Stimulated activated CD4-positive, alpha-beta T cell treated with anti-CD3 and anti-CD28 coated beads, Interleukin-1b, Interleukin-23, amount 100 ng/mL, for 24 hours (primary cell): ENCODE data around the gene PRSS38.
A peak's percentile ranks its signal among the peaks of the same experiment; 100 is the strongest.

Source experiments
- DNase-seq, 4 experiments: peaks; one replicate each; pipeline ENCODE4 v3.0.0-alpha.2; 2020; ENCODE audit warnings: low read depth in 4 of 4, low spot score in 1 of 4

Gene PRSS38

DNA sequence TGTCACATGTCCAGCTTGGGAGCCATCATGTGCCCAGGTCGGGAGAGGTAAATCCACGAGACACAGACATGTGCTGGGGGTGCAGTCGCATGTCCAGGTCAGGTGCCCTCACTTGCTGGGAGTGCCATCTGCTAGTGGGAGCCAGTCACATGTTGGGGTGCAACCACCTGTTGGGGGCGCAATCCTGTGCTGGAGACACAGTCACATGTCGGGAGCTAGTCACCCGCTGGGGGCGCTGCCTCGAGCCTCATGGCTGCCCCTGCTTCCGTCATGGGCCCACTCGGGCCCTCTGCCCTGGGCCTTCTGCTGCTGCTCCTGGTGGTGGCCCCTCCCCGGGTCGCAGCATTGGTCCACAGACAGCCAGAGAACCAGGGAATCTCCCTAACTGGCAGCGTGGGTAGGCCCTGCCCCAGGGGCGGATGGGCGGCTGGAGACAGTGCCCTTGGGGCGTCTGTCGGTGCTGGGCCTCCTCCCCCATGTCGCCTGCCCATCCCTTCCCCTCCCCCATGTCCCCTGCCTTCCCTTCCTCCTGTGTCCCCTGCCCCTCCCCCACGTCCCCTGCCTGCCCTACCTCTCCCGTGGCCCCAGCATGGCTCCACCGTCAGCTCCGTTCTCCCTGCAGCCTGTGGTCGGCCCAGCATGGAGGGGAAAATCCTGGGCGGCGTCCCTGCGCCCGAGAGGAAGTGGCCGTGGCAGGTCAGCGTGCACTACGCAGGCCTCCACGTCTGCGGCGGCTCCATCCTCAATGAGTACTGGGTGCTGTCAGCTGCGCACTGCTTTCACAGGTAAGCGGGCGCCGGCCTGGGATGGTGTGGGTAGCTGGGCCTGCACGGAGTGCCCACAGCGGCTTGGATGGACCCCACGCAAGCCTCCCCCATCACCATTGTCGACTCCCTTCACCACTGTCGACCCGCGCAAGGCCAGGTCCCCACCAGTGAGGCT lies at the start of gene PRSS38:
PRSS38 (plus strand) TSS at position 208 of the 942 bp plus-strand sequence; CDS start at position 250, 42 bp downstream.
- no peak for DNase-seq

DNA sequence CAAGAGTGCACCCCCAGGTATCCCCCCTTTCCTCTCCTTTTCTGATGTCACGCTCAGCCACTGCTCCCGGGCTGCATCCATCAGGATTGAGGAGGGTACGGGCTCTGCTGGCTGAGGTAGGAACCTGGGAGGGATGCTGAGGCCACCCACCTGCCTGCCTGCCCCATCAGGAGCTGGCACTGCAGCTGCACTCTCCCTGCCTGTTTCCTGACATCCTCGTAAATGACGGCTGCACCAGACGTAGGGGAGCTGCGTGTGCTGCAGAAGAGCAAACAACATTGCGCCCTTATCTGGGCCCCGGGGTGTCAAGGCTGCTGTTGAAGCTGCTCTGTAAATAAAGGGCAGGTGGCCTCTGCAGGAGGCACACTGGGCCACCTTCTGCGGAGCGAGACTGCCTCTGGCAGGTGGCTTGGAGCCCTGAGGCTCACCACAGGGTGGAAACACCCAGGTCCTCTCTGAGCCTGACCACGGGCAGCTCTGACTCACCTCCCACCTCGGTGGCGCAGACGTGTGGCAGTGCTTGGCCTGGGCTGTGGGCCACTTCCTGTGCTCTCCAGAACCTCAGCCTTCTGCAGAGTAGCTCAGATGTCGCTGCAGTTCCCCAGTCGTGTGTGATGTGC lies 49.4 kb upstream of the PRSS38 start:
- peak in 2 of 4 experiments; percentile 23 to 41 for DNase-seq

DNA sequence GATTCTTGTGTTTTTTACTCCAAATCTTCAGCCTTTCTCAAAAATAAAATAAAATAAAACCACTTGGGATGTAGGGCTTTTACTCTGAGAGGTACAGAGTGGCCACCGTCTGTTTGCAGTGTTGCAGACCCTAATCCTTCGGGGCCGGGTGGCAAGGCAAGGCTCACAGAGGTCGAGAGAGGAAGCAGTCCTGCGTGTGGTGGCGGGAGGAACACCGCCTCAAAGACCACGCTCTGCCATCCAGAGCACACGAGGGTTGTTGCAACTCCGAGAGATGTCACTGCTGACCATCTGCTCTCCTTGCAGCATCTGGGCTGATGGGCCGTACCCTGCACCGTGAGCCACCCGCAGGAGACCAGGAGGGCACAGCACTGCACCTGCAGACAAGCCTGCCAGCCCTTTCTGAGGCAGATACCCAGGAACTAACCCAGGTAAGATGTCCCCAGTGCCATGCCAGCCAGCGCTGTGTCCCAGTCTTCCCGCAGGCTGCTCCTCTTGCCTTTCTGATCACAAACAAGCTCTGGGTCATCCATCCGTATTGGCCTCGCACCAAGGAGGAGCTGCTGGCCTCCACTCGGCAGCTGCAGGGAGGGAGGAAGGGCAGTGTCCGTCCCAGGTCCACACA lies 48.7 kb upstream of the PRSS38 start:
- no peak for DNase-seq

DNA sequence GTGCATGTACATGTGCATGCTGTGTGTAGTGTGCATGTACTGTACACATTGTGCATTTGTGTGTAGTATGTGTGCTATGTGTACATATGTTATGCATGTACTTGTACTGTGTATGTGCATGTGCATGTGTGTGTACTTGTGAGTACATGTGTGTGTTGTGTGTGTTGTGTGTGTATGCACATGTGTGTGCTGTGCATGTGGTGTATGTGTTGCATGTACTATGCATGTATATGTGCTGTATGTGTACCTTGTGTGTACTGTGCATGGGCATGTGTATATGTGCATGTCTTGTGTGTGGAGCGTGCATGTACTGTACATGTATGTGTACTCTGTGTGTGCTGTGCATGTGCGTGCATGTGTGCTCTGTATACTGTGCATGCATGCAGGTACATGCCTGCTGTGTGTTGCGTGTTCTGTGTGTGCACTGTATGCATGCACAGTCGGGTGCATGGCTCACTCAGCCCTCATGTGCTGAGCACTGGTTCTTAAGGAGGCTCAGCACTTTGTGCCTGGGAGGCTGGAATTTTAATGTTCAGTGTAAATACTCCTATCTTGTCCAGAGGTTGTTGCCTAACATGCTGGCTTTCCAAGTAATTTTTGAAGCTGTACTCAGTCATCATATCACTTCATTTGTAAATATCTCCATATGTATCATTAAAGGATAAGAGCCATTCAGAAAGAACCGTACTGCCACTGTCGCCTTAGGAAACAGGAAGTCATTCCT lies 47.9 kb upstream of the PRSS38 start:
- DNase-seq, result no peak

DNA sequence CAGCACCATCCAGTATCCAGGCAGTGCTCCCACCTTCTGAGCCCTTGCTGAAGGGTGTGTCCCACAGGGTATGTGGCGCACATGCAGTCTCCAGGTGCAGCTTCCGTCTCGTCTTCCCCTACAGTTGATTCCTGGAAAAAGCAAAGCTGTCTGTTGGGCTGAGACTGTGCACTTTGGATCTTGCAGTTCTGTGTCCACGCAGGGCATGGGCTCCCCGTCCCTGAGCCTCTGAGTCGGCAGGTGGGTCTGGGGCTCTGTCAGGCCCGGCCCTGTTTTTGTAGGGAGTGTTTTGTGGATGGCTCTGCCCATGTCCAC lies 47.4 kb upstream of the PRSS38 start:
- DNase-seq, result no peak

DNA sequence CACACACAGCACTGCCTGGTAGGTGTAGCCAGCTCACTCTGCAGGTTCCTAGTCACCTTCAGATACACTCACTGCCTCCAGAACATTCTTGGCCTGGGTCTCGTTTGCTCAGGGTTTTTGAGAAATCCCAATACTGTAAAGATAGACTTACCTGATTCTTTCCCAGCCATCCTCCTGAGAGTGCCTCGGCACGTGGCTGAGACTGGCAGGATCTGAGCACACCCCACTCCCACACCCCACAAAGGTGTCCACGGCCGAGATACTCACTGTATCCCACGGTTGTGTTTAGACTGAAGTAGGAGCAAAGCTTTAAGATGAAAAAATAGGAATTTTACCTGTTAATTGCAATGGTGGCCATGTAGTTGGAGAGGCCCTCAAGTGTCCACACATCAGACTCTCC lies 46.8 kb upstream of the PRSS38 start:
- DNase-seq, result no peak

DNA sequence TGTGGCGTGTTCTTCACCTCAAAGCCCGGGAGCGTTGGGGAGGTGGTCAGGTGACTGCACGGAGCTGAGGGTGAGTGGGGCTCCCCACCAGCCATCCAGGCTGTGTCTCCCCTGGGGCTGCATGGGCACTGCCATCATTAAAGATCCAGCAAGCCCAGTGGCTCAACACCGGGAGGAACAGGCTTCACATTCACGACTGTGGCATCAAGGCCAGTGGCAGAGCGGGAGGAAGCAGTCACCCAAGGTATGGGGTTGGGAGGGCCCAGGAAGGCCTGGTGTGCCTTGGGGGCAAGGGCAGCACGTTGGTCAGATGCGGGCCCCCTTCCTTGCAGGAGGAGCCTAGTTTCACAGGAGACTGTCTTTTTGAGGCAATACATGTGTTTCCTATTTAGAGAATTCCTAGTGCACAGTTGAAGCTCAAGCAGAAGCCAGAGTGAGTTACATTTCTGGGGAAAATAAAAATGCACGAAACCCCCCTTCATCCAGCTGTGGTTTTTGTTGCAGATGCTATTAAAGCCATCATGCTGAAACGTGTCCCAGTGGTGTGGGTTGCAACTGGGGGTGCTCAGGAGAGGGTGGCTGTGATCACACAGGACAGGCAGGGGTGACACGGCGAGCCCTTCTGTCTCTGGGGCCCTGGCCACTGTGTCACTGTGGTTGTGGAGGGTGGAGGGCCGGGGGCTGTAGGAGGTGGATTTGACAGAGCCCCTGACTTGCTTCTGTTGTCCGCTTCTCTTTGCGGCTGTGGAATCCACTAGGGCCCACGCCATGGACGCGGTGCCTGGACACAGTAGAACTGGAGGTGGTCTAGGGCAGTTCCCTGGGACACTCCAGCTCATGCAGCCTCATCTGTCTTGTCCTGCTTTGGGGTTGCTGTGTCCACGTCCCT lies 46.2 kb upstream of the PRSS38 start:
- no peak for DNase-seq

DNA sequence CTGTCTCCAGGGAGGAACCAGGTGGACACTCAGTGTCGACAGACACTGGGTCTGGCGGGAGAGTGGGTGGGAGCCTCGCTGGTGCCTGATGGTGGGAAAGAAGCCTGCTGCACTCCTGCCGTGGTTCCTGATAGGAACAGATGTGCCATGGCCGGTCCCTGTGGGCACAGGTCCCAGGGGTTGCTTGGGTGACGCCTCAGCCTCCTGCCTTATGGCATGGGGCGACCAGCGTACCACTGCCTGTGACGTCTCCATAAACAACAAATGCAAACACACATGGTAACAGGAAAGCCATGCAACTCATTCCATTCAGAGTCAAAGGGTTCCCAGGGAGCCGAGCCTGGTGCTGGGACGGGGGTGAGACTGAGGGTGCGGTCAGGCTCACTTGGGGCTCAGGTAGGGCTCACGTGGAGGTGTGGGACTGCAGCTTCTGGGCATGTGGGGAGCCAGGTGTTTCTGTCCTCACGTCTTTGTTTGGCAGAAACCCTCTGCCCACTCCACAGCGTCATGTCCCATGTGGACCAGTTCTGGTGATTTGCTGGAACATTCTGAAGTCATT lies 45.5 kb upstream of the PRSS38 start:
- no peak for DNase-seq

DNA sequence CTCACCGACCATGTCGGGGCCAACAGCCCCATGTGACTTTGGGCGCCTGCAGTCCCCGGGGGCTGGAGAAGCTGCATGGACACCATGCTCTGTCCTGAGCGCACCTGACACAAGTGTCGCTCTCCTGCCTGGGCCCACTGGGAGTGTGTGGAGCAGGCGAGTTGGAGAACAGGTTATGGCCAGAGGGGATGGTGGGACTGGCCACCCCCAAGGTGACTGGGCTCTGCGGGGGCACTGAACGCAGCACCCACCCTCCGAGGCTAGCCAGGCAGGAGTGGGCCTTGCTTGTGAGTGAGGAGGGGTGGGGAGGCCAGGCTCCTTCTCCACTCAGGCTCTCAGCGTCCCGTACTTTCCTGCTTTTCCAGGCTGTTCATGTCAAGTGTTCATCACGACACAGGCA lies 44.7 kb upstream of the PRSS38 start:
- no peak for DNase-seq

DNA sequence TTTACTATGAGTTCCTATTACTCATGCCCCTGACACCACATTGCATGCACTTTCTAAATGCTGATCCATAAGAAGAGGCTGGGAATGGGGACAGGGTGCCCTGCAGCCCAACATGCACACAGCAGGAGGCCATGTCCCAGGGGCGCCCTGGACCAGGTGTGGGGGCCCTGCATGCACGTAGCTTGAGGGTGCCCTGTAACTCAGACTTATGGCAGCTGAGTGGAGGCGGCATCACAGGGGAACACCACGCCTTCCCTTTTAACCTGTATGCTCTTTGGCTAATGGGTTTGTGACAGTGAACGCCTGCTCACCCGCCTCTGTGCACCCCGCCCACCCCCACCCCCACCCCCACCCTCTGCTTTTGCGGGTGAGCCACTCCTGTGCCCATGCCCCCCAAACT lies 44.1 kb upstream of the PRSS38 start:
- no peak for DNase-seq

DNA sequence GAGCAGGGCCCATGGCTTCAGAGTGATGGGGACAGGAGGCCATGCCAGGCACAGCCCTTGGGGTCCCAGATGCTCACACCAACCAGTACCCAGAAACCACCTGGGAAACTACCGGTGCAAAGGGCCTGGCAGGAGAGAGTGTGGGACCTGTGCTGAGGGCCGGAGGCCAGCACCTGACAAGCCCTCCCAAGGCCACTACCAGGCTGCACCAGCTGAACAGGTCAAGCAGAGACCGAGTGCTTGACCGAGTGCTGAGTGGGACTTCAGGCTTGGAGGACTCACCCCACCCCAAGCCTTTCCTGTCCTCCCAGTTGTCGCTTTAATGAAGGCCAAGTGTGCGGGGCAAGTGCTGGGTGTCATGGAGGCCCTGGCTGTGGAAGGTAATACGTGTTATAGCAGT lies 43.7 kb upstream of the PRSS38 start:
- no peak for DNase-seq

DNA sequence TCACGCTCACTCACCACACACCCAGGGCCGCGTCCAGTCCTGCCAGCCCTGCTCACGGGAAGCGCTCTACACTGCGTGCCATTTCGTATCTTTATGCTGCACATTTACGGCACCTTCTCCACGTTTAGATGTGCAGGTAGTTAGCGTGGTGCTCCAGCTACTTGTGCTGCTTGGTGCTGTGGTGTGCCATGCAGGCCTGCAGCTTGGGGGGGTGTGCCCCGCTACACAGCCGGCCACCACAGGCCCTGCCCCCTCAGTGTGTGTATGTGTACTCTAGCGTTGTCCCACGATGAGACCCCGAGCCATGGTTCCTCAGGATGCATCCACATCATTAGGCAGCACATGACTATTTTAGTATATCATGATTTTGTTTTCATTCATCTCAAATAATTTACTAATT lies 41.9 kb upstream of the PRSS38 start:
- no peak for DNase-seq

DNA sequence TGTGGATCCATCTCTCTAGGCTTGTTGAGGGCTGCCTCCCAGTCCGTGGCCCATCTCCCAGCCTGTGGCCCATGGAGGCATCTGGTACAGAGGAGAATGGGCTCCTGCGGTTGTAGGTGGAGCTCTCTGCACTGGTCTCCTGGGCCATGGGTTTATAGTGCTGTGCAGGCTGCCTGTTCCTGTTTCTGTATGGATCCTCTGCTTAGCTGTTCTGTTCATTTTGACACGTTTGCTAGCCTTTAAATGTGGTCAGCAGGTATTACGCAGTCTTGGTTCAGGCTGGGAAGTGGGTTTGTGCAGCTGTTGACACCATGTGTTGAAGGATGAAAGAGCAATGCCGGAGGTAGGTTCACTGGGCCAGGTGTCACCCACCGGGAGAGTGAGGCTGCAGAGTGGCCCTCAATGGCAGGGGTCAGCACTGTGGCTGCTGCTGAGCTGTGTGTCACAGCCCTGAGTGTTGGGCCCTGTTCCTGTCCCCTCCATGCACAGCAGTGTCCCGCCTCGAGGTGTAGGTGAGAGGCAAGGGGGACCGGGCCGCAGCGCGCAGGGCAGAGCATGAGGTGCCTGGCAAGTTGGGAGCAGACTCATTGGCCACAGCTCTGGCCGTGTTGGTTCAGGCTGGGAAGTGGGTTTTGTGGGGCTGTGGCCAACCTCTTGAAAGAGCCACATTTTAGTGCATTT lies 41.3 kb upstream of the PRSS38 start:
- no peak for DNase-seq

DNA sequence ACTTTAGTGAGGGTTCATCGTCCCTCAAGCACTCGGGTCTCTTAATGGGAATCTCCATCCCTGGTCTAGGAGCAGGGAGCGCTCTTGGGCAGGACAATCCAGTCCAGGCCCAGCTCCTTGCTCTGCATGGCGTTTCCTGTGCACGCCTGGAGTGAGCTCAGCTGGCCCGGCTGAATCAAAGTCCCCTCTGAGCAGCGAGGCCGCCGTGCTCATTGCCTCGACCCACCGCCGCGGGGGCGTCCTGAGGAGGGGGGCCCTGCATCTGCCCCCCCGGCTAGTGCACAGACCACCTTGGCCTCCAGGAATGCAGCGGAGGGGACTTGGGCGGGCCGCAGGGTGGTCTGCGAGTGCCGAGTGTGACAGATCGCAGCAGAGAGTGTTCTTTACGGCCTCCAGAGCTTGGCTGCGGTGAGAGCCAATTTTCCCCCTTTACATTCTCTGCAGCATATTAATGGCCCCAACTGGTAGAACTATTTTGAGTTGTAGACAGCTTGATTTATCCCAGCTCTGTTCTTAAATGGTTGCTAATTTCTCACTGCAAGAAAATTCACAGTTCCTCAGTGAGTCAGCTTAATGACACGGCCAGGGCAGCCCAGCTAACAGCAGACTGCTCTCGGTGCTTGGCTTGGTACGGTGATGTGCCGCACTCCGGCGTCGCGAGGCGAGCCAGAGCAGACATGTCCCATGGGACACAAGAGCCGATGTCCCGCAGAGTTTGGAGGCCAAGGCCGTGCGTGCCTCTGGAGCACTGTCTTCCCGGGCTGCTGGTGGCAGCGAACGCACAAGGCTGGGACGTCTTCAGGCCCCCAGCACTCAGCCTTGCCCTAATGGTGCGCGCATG lies 40.4 kb upstream of the PRSS38 start:
- no peak for DNase-seq

DNA sequence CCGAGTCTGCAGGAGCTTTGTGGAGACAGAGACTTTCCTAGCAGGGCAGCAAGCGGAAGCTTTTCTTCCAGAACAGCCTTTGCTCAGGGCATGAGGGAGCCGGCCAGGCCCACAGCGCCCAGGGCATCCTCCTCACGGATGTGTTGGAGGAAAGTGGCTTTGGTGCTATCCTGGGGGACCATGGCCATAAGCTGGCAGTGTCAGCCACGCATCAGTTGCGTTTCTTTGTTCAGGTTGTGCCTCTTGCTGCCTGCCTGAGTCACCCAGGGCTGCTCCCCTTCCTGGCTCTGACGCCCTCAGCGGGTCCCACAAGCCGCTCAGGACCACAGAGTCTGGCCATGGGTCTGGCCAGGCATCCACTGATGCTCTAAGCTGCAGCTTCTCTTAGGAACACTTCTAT lies 39.6 kb upstream of the PRSS38 start:
- no peak for DNase-seq

DNA sequence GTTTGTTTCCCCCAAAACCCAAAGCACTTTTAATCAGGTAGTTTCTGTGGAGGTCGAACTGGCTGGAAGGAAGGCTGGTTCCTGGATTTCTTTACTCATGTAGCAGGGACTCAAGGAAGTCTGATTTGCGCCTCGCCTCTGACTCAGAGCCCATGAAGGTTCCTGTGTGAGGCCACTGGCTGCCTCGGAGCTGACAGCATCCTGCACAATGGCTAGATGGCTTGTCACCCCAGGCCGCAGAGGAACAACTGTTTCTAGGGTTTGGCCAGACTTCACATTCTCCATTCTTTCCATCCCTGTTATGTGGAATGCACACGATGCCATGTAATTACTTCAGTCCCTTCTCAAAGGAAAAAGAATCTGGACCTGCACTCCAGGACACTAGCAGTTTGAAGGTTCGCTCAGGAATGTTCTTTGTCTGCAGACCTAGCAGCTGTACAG lies 39.1 kb upstream of the PRSS38 start:
- DNase-seq, result no peak

DNA sequence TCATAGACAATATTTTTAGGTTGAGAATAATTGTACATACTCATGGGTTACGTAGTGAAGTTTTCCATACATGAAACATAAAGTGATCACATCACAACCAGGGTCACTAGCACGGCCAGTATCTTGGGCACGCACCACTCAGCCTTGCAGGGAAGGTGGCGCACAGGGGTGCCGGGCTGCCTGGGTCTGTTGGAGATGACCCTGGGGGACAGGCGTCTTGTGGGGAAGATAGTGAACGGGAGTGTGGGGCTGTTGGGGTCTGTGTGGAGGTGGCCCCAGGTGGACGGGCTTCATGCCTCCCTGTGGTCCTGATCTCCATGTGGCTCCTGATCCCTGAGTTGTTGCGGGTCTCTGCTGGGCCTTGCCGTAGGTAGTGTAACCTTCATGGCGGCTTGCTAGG lies 38.3 kb upstream of the PRSS38 start:
- no peak for DNase-seq

DNA sequence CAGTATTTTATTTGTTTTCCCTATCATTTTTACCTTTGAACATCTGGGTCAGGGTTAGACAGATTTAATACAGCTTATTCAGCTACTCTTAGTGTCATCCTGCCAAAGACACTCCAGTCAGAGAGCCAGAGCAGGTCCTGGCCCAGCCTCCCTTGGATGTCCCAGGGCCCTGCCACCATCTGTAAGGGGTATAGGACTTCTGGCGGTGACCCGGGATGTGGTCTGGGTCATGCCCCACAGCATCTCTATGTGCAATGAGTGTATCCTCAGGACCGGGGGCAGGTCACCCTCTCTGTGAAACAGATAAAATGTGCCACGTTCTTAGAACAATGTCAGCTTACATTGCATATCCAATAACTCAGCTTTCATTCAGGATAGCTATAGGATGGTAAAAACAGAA lies 37.8 kb upstream of the PRSS38 start:
- no peak for DNase-seq
